Testis (tissue), 3 donors: ENCODE results near the gene DIAPH1. TPM values are rescaled to one million over a fixed set of nuclear protein-coding genes. Genes with fewer than 3 reads are reported as not detected.

Source experiments
- DNase-seq: peaks from one replicate; pipeline ENCODE4 v3.0.0-alpha.2; 2019
- H3K27ac ChIP-seq, 2 donors: fragments of 200-600 bp; sonication (generic); one replicate each; pipeline ENCODE4 v1.5.1; 2019
- H3K27me3 ChIP-seq: fragments of 200-600 bp; sonication (generic); one replicate; pipeline ENCODE4 v1.5.1; 2019
- H3K36me3 ChIP-seq: fragments of 200-600 bp; sonication (generic); one replicate; pipeline ENCODE4 v1.5.1; 2017; ENCODE audit warnings: low read depth; ENCODE audit errors: missing control alignments
- H3K4me1 ChIP-seq: fragments of 200-600 bp; sonication (generic); one replicate; pipeline ENCODE4 v1.5.1; 2019
- H3K4me3 ChIP-seq, 2 donors: fragments of 200-600 bp; sonication (generic); one replicate each; pipeline ENCODE4 v1.5.1; 2017 to 2019
- H3K9me3 ChIP-seq: fragments of 200-600 bp; sonication (generic); one replicate; pipeline ENCODE4 v1.5.1; 2017
- CTCF ChIP-seq, 3 experiments: fragments of 450-650 bp in 2 of 3; fragments of 200-600 bp in 1 of 3; sonication (generic) in 1 of 3; IDR thresholded peaks; one replicate each; pipeline ENCODE4 v1.5.1; 2016 to 2019; ENCODE audit warnings: antibody characterized with exemption in 3 of 3, mild to moderate bottlenecking in 2 of 3, moderate library complexity in 1 of 3
- POLR2A ChIP-seq: fragments of 450-650 bp; IDR thresholded peaks from one replicate; pipeline ENCODE4 v1.6.1; 2017; ENCODE audit warnings: antibody characterized with exemption, mild to moderate bottlenecking, moderate library complexity
- WGBS, 2 donors: methylation state at CpG; one replicate each; pipeline ENCODE4 v1.1.5; 2018; 5-methylcytosine and 5-hydroxymethylcytosine counted together
- intact Hi-C: fragments of 100-400 bp; cut with DNase I; formaldehyde crosslinking; loops from one replicate; pipeline ENCODE4 v1.15.1; 2023; ENCODE audit warnings: low total_unique reads
- polyA plus RNA-seq: library from polyadenylated mRNA; stranded (reverse); fragments of 350-450 nt; fragmentation: Illumina TruSeq; extraction: RNeasy Lipid Tissue Mini Kit (QIAGEN cat#74804); gene quantifications from one replicate; pipeline ENCODE4 v1.2.3, GENCODE V29; 2014; ENCODE audit warnings: low read depth, low replicate concordance; ENCODE audit not compliant: insufficient read depth
- total RNA-seq, 2 donors: library from RNA; depleted of rRNA; stranded (reverse); fragments of >200 nt; gene quantifications; one replicate each; pipeline ENCODE4 v1.2.3, GENCODE V29; 2016

The DIAPH1 gene
- total and polyA plus RNA-seq, 3 donors from 2014 or later = 53.7 to 77.5 (median 58.2) TPM

- Histone ChIP-seq H3K4me3 (no peak overlapping the region), H3K9me3 (no peaks in the 10 kb centered on the region), H3K27ac (no peak overlapping the region), H3K27me3 (no peaks in the 10 kb centered on the region), H3K4me1 (peaks cover 5% of the 10 kb centered on the region), H3K36me3 (no peaks in the 10 kb centered on the region)
- 90 to 92% methylated on average over 16 to 17 of the region's 17 CpGs for WGBS, 2 donors
- intact Hi-C loops = no loop called here
- DNase-seq = no peak
- TF ChIP-seq CTCF (IDR thresholded peaks at IDR 0.05) (no peak), POLR2A (no peak)
These were observed 30.4 kb upstream of the DIAPH1 start for GRCh38 chr5:141649056-141649688.

DNA sequence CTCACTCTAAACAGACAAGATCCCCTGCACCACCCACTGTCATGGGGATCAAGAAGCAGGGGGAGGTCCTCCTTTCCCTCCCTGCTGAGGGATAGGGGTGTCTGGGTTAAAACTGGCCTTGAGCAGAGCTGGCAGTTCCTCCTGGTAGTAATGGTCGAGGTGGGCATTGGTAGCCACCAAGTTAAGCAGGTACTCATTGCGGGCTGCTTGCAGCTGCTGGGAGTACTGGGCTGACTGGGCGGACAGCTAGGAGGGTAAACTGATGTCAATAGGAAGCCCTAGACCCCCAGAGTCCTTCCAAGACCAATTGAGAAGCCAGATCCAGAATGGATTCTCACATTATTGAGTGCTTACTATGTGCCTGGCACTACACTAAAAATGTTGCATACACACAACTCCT, 29.1 kb upstream of the DIAPH1 start:
- WGBS, 2 donors = 87 to 89% methylated on average over 3 of the region's 3 CpGs
- Histone ChIP-seq H3K27ac (no peak overlapping the region), H3K4me1 (peaks cover 5% of the 10 kb centered on the region), H3K9me3 (no peaks in the 10 kb centered on the region), H3K4me3 (no peak overlapping the region), H3K36me3 (no peaks in the 10 kb centered on the region), H3K27me3 (no peaks in the 10 kb centered on the region)
- intact Hi-C loops = no loop called here
- DNase-seq = no peak
- no peak for TF ChIP-seq POLR2A
- no peak for TF ChIP-seq CTCF (IDR thresholded peaks at IDR 0.05)

- intact Hi-C loops = no loop called here
- Histone ChIP-seq H3K36me3 (no peaks in the 10 kb centered on the region), H3K27ac (no peak overlapping the region), H3K9me3 (no peaks in the 10 kb centered on the region), H3K27me3 (no peaks in the 10 kb centered on the region), H3K4me1 (peaks cover 5% of the 10 kb centered on the region), H3K4me3 (no peak overlapping the region)
- WGBS, 2 donors = 83 to 92% methylated on average over 5 of the region's 5 CpGs
- TF ChIP-seq POLR2A = no peak
- TF ChIP-seq CTCF (IDR thresholded peaks at IDR 0.05) = no peak
- DNase-seq = no peak
These were observed 28.4 kb upstream of the DIAPH1 start for GRCh38 chr5:141647242-141647641.

- intact Hi-C loops = no loop called here
- no peaks in the 10 kb centered on the region for H3K27me3 ChIP-seq
- H3K27ac ChIP-seq = no peak overlapping the region
- H3K36me3 ChIP-seq = no peaks in the 10 kb centered on the region
- H3K4me3 ChIP-seq = no peak overlapping the region
- H3K9me3 ChIP-seq = no peaks in the 10 kb centered on the region
- TF ChIP-seq CTCF (IDR thresholded peaks at IDR 0.05) (no peak), POLR2A (no peak)
- peaks cover 5% of the 10 kb centered on the region for H3K4me1 ChIP-seq
- 89 to 97% methylated on average over 6 of the region's 6 CpGs for WGBS, 2 donors
- DNase-seq = no peak
These were observed 27.2 kb upstream of the DIAPH1 start for GRCh38 chr5:141646026-141646425.

DNA sequence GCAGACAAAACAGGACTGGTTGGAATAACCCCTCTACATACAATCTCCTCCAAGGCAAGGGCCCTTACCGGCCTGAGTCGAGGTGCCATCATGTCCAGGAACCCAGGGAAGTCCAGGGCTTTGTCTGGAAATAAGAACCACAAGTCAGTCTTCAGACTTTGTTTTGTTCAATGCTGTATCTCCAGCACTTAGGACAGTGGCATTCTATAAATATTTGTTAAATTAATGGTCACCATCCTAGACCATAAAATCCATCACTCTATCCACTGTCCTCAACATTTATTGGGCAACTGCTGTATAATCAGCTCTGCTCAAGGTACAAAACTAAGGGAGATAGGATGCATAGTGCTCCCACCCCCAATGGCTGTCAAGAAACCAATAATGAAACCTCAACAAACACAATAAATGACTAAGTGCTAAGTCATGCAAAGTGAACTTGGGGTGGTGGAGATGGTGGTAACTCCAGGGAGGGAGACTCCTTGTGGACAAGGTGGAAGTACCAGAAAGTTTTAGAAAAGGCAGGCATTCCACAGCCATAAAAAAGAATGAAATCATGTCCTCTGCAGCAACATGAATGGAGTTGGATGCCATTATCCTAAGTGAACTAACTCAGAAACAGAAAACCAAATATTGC, 23.0 kb upstream of the DIAPH1 start:
- Histone ChIP-seq H3K4me1 (peaks cover 5% of the 10 kb centered on the region), H3K9me3 (no peaks in the 10 kb centered on the region), H3K36me3 (no peaks in the 10 kb centered on the region), H3K27ac (no peak overlapping the region), H3K4me3 (no peak overlapping the region), H3K27me3 (no peaks in the 10 kb centered on the region)
- intact Hi-C loops = no loop called here
- WGBS, 2 donors = 88 to 94% methylated on average over 2 of the region's 2 CpGs
- no peak for DNase-seq
- TF ChIP-seq POLR2A (no peak), CTCF (IDR thresholded peaks at IDR 0.05) (no peak)
